SH-SY5Y (cell line): ENCODE data around the gene SKIC8.

Source experiments
- GATA2 ChIP-seq: IDR thresholded peaks from 2 replicates; pipeline ENCODE4 v1.6.1; 2011; ENCODE audit warnings: mild to moderate bottlenecking, low read depth, low read length
- GATA3 ChIP-seq: IDR thresholded peaks from 2 replicates; pipeline ENCODE4 v1.6.1; 2011; ENCODE audit warnings: low read depth, mild to moderate bottlenecking, low read length, moderate library complexity

DNA sequence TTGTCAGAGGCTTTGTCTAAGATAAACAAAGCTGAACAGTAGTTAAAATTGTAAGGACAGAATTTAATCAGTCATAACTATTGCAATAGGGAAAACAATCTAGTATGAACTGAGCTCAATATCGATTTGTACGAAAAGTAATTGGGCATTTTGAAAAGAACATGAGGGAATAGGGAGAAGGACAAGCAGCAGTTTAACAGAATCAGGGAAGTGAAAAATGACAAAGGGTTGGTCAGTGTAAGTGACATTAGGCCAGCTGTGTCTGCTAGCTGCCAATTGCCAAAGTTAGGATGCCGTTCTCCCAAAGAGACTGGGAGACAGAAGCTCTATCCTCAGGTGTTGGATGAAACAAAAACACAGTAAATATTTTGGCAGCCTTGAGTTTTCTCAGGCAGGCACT is 38.3 kb downstream of the SKIC8 start:
- TF ChIP-seq GATA2 (no peak), GATA3 (no peak)
